GM12878 (cell line): ENCODE results near the gene VPS26A. TPM values are rescaled to one million over a fixed set of nuclear protein-coding genes. Genes with fewer than 3 reads are reported as not detected.

ENCODE experiments used
- ATF2 ChIP-seq: IDR thresholded peaks from 2 replicates; pipeline ENCODE4 v1.6.1; 2012; ENCODE audit warnings: low read length, inconsistent platforms
- BCL11A ChIP-seq: IDR thresholded peaks from 2 replicates; pipeline ENCODE4 v1.6.1; 2011; ENCODE audit warnings: low read depth, low read length
- BMI1 ChIP-seq: fragments of 450-650 bp; IDR thresholded peaks from 2 replicates; pipeline ENCODE4 v1.6.1; 2016; ENCODE audit warnings: mild to moderate bottlenecking, moderate library complexity, borderline replicate concordance
- CBX3 ChIP-seq: fragments of 200-600 bp; sonication (generic); IDR thresholded peaks from 2 replicates; pipeline ENCODE4 v1.6.1; 2016; ENCODE audit warnings: low read depth, borderline replicate concordance
- CEBPB ChIP-seq, 2 experiments: fragments of 150-350 bp in 1 of 2; IDR thresholded peaks; 2 replicates each; pipeline ENCODE4 v1.6.1; 2012 to 2014; ENCODE audit warnings: low read depth in 2 of 2, low read length in 2 of 2, borderline replicate concordance in 1 of 2, inconsistent platforms in 1 of 2
- CHD1 ChIP-seq: IDR thresholded peaks from 2 replicates; pipeline ENCODE4 v1.6.1; 2012; ENCODE audit warnings: low read depth, low read length, improper control_type of control experiment
- CHD4 ChIP-seq: fragments of 200-600 bp; sonication (generic); IDR thresholded peaks from 2 replicates; pipeline ENCODE4 v1.6.1; 2016; ENCODE audit warnings: mild to moderate bottlenecking
- CREB1 ChIP-seq: IDR thresholded peaks from 2 replicates; pipeline ENCODE4 v1.6.1; 2012; ENCODE audit warnings: low read depth, mild to moderate bottlenecking, inconsistent platforms
- EED ChIP-seq: sonication (generic); IDR thresholded peaks from 2 replicates; pipeline ENCODE4 v1.6.1; 2016; ENCODE audit warnings: antibody characterized with exemption, low read depth
- HDAC2 ChIP-seq: fragments of 200-600 bp; sonication (generic); IDR thresholded peaks from 2 replicates; pipeline ENCODE4 v1.6.1; 2017
- IKZF2 ChIP-seq, 2 experiments: fragments of 450-650 bp; IDR thresholded peaks; 2 replicates each; pipeline ENCODE4 v1.6.1; 2017; ENCODE audit warnings: mild to moderate bottlenecking in 2 of 2, moderate library complexity in 2 of 2
- KAT2A ChIP-seq: conservative IDR thresholded peaks from 2 replicates; pipeline ENCODE4 v1.6.1; 2011; ENCODE audit warnings: low read depth, low read length; ENCODE audit not compliant: control insufficient read depth
- KLF5 ChIP-seq: fragments of 450-650 bp; IDR thresholded peaks from 2 replicates; pipeline ENCODE4 v1.6.1; 2014; ENCODE audit warnings: mild to moderate bottlenecking; ENCODE audit not compliant: partially characterized antibody
- NFIC ChIP-seq: IDR thresholded peaks from 2 replicates; pipeline ENCODE4 v1.6.1; 2012; ENCODE audit warnings: low read depth, mild to moderate bottlenecking, inconsistent platforms, low read length, moderate library complexity
- NKRF ChIP-seq: fragments of 450-650 bp; conservative IDR thresholded peaks from 2 replicates; pipeline ENCODE4 v1.6.1; 2017; ENCODE audit warnings: mild to moderate bottlenecking, moderate library complexity
- NR2C1 ChIP-seq: fragments of 450-650 bp; IDR thresholded peaks from 2 replicates; pipeline ENCODE4 v1.6.1; 2017; ENCODE audit warnings: antibody characterized with exemption, mild to moderate bottlenecking, moderate library complexity
- PKNOX1 ChIP-seq: fragments of 450-650 bp; IDR thresholded peaks from 2 replicates; pipeline ENCODE4 v1.6.1; 2016; ENCODE audit warnings: mild to moderate bottlenecking
- SKIL ChIP-seq: fragments of 450-650 bp; IDR thresholded peaks from 2 replicates; pipeline ENCODE4 v1.6.1; 2017; ENCODE audit warnings: mild to moderate bottlenecking, low read depth, inconsistent platforms; ENCODE audit not compliant: poor library complexity, severe bottlenecking
- SMARCA5 ChIP-seq: fragments of 450-650 bp; IDR thresholded peaks from 2 replicates; pipeline ENCODE4 v1.6.1; 2017; ENCODE audit warnings: mild to moderate bottlenecking
- SP1 ChIP-seq: IDR thresholded peaks from one replicate; pipeline ENCODE4 v1.6.1; 2011; ENCODE audit warnings: low read depth, low read length
- STAT1 ChIP-seq: fragments of 450-650 bp; conservative IDR thresholded peaks from 2 replicates; pipeline ENCODE4 v1.6.1; 2014; ENCODE audit warnings: antibody characterized with exemption, mild to moderate bottlenecking
- ZNF217 ChIP-seq: fragments of 450-650 bp; IDR thresholded peaks from 2 replicates; pipeline ENCODE4 v1.6.1; 2017; ENCODE audit warnings: antibody characterized with exemption, mild to moderate bottlenecking
- ZNF384 ChIP-seq: IDR thresholded peaks from 2 replicates; pipeline ENCODE4 v1.6.1; 2012; ENCODE audit warnings: low read depth, mild to moderate bottlenecking, low read length, improper control_type of control experiment, borderline replicate concordance
- ZZZ3 ChIP-seq: IDR thresholded peaks from 2 replicates; pipeline ENCODE4 v1.6.1; 2011; ENCODE audit warnings: low read depth; ENCODE audit not compliant: control insufficient read depth, insufficient read length
- polyA plus RNA-seq, 11 experiments: library from polyadenylated mRNA; depleted of rRNA in 4 of 11; unstranded in 6 of 11; stranded (reverse) in 5 of 11; fragments of >200 nt; fragmentation: Nextera tagmentation in 4 of 11; fragmentation: Illumina TruSeq in 1 of 11; extraction: Ambion mirVana in 4 of 11; extraction: Trizol in 1 of 11; gene quantifications; 1 replicate in 1 of 11; 2 replicates in 10 of 11; pipeline versions ENCODE4 v1.2.1 to v1.2.3, GENCODE V29; 2011 to 2016; ENCODE audit warnings: inconsistent platforms in 2 of 11, missing spikeins in 2 of 11, low read depth in 1 of 11
- total RNA-seq, 4 experiments: library from RNA; depleted of rRNA in 3 of 4; stranded (reverse); fragments of >200 nt in 3 of 4; fragmentation: Illumina TruSeq in 1 of 4; extraction: Trizol in 1 of 4; gene quantifications; 2 replicates each; pipeline versions ENCODE4 v1.2.1 to v1.2.3, GENCODE V29; 2013 to 2021

VPS26A gene
- total and polyA plus RNA-seq, 10 of the 15 experiments (the other 5 are each of a cell fraction or from before 2014, with no cell fraction given), result 16.8 to 72.3 (median 26.8) TPM

GRCh38 chr10:69088801-69089501 is 35.0 kb upstream of the VPS26A start (continued):
- TF ChIP-seq CEBPB (IDR thresholded peaks at IDR 0.05; ENCODE audit: borderline replicate concordance in 1 of 2, low read depth in 2 of 2, low read length in 2 of 2) (no peak), STAT1 (no peak), BCL11A (no peak), NKRF (no peak), CBX3 (no peak), PKNOX1 (peak; percentile 75), ZNF384 (no peak), CREB1 (peak; percentile 98), HDAC2 (no peak), NFIC (no peak), NR2C1 (no peak), ZZZ3 (no peak), CHD1 (0 out of 2 replicates have a peak, but pooled peaks have one; percentile 61), ATF2 (peak; percentile 61), EED (no peak), CHD4 (no peak), SP1 (no peak), SKIL (no peak), ZNF217 (no peak), KLF5 (no peak), KAT2A (no peak), BMI1 (no peak), IKZF2 (IDR thresholded peaks at IDR 0.05) (no peak), SMARCA5 (no peak)
